Stimulated activated effector memory CD8-positive, alpha-beta T cell treated with anti-CD3 and anti-CD28 coated beads, Interleukin-12 subunit alpha, Interleukin-12 subunit beta, amount 100 ng/mL, for 72 hours (primary cell): Measurements from ENCODE around the gene MACC1.

Experiments used
- ATAC-seq: fragments of 150-1000 bp; cut with Tn5 transposase; 2 replicates; pipeline ENCODE4 v1.10.0; 2021
- DNase-seq, 2 donors: peaks; one replicate each; pipeline ENCODE4 v3.0.0; 2021 to 2022; ENCODE audit warnings: low spot score in 2 of 2
- H3K27ac Mint-ChIP-seq: one replicate; pipeline ENCODE4 v1.8.0; 2022; ENCODE audit warnings: mild to moderate bottlenecking, mixed read lengths
- H3K36me3 Mint-ChIP-seq: one replicate; pipeline ENCODE4 v1.8.0; 2022; ENCODE audit warnings: mild to moderate bottlenecking, mixed read lengths
- H3K4me1 Mint-ChIP-seq: one replicate; pipeline ENCODE4 v1.8.0; 2022; ENCODE audit warnings: mixed read lengths
- H3K4me3 Mint-ChIP-seq: one replicate; pipeline ENCODE4 v1.8.0; 2022; ENCODE audit warnings: mild to moderate bottlenecking, mixed read lengths
- H3K9me3 Mint-ChIP-seq: one replicate; pipeline ENCODE4 v1.8.0; 2022; ENCODE audit warnings: mixed read lengths

Gene MACC1

DNA sequence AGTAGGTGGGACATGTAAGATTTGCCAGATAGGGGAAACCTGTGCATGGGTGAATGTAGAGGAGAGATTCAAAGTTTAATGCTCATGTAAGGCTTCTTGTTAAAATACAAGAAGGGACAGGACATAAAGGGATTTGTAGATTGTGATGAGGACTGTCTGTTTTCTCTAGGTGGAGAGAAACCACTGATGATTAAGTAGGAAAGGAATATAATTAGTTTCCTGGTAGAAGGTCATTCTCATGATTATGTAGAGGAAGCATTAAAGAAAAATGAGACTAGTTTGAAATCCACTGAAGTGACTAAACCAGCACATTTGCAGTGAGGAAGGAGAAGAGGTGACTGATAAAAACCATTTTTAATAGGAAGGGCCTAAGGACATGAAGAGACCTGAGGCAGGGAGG is 19.6 kb upstream of the MACC1 start:
- DNase-seq (no peak), ATAC-seq (no peak)
- Mint-ChIP-seq H3K9me3 (peaks cover 11% of the 10 kb centered on the region), H3K36me3 (no peaks in the 10 kb centered on the region), H3K4me1 (peaks cover 23% of the 10 kb centered on the region), H3K4me3 (no peak overlapping the region), H3K27ac (no peak overlapping the region)

DNA sequence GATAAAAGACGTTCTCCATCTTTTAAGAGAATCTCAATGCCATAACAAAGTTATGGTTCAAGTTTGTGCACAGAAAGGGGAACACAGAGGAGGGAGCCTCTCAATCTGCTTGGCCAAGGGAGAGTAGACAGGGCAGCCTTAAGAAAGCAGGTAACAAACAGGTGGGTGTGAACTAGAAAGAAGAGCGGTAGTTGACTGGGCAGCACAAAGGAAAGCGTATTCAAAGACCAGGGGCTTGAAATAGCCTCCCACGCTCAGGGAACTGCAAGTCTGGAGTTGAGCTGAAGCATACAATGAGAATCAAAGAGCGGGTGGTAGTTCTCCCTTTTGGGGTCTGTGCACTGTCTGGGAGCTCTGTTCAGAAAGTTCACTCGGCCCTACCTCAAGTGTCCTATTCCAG is 18.9 kb upstream of the MACC1 start:
- Mint-ChIP-seq H3K4me1 (peaks cover 23% of the 10 kb centered on the region), H3K27ac (no peak overlapping the region), H3K36me3 (no peaks in the 10 kb centered on the region), H3K4me3 (no peak overlapping the region), H3K9me3 (peaks cover 11% of the 10 kb centered on the region)
- ATAC-seq (no peak), DNase-seq (no peak)

DNA sequence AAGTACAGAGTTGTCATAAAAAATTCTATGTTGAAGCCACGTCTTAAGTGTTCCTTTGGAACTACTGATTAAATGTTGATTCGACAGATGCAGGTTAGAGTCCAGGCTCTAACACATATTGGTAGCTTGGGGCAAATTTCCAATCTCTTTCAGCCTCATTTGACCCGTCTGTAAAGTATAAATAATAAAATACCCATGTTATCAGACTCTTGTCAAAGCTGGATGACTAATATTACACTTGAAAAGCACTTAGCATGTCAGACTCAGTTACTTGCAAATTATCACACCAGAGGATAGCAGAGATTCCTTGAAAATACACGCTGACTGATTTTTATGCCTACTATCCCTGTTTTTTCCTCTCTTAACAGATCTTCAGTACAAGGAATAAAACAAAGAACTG is 18.1 kb upstream of the MACC1 start:
- H3K9me3 Mint-ChIP-seq: peaks cover 11% of the 10 kb centered on the region
- no peak overlapping the region for H3K27ac Mint-ChIP-seq
- no peak overlapping the region for H3K4me3 Mint-ChIP-seq
- peaks cover 23% of the 10 kb centered on the region for H3K4me1 Mint-ChIP-seq
- no peaks in the 10 kb centered on the region for H3K36me3 Mint-ChIP-seq
- ATAC-seq (no peak), DNase-seq (no peak)

DNA sequence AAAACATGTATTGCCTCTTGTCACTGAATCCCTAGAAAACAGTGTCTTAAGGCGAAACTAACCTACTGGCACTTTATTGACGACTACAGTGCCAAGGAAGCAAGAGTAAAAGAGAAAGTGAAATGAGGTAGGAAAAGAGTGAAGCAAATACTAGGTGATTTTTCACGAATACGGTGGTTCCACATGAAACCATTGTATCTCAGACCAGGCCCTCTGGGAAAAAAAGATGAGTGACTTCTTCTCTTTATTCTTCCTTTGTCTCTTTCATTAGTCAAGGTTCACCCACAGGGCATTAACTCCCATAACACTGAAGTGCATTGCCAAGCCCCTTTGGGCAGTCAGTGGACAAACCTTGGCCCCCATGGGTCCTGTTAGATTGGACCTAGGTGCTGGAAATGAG is 16.2 kb upstream of the MACC1 start:
- ATAC-seq (no peak), DNase-seq (no peak)
- no peaks in the 10 kb centered on the region for H3K36me3 Mint-ChIP-seq
- peaks cover 10% of the 10 kb centered on the region for H3K4me1 Mint-ChIP-seq
- no peak overlapping the region for H3K4me3 Mint-ChIP-seq
- no peak overlapping the region for H3K27ac Mint-ChIP-seq
- H3K9me3 Mint-ChIP-seq: peaks cover 9% of the 10 kb centered on the region

DNA sequence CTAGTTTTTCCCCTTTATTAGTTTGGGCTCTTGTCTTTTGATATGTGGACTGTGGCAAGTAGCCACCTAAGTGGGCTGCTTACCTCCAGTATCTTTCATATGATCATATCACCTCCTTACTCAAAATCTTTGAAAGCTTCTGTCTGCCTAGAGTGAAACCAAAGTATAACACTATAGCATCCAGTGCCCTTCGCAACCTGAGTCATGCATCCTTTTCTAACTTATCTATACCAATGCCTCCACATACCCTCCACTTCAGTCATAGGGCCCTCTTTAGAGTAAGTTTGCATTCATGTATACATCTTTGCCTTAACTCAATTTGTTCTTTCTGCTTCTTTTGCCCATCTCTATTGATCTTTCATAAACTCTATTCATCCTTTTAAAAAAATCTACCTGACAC is 15.7 kb upstream of the MACC1 start:
- Mint-ChIP-seq H3K4me3 (no peak overlapping the region), H3K4me1 (peaks cover 5% of the 10 kb centered on the region), H3K9me3 (peaks cover 9% of the 10 kb centered on the region), H3K36me3 (no peaks in the 10 kb centered on the region), H3K27ac (no peak overlapping the region)
- DNase-seq (no peak), ATAC-seq (peak; percentile 80)

DNA sequence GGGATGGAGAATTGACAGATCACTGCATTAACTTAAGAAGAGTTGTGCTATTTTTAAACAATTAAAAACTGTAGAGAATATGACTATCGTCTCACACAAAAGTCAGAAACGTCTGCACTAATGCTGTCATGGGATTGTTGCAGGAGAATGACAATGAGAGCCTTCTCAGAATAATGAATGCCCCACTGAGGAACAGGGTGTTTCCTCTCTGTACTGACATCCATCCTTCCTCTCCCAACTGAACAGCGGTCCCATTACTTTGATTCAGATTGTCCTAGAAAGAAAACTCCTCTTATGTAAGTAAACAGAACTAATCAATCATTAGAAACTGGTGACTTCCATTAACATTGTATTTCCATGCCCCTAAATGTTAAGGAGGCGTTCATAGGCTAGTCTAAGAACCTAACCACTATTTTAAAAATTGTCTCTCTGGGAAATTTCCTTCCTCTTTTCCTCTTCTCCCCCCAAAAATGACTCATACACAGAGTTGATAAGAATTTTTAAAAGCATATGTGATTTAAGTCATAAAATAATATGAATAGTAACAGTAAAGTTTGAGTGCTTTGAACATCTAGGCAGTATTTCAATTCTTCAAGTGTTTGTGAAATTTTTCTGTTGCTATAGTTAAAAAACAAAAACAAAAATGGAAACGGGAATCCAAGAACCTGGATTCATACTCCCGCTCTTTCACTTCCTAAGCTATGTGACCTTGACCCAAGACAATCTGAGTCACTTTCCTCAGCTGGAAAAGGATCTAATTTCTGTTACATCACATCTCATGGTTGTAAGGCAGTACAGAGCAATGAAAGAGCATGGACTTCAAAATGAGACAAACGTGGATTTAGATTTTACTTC is 12.7 kb upstream of the MACC1 start:
- ATAC-seq (no peak), DNase-seq (no peak)
- H3K9me3 Mint-ChIP-seq: peaks cover 6% of the 10 kb centered on the region
- no peak overlapping the region for H3K4me3 Mint-ChIP-seq
- no peaks in the 10 kb centered on the region for H3K36me3 Mint-ChIP-seq
- H3K27ac Mint-ChIP-seq: no peak overlapping the region
- no peaks in the 10 kb centered on the region for H3K4me1 Mint-ChIP-seq

DNA sequence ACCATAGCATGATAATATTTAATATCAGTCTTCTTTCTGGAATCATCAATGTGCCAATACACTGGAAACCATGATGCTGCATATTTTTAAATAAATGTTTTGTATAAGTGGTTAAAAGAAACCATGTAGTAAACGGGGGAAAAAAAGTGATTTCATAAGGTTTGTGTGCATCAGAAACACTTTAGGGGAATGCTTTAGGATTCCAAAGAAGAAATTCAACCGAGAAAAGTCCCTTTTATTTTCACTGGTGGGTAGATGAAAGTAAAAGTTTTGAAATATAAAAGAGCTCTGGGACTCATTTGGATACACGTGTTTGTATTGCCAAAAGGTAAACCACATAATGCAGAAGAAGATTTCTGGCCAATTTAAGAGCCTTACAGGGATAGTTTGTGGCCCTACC is 11.9 kb upstream of the MACC1 start:
- DNase-seq: no peak
- Mint-ChIP-seq H3K27ac (no peak overlapping the region), H3K4me1 (no peaks in the 10 kb centered on the region), H3K36me3 (no peaks in the 10 kb centered on the region), H3K9me3 (peaks cover 6% of the 10 kb centered on the region), H3K4me3 (no peak overlapping the region)
- no peak for ATAC-seq

DNA sequence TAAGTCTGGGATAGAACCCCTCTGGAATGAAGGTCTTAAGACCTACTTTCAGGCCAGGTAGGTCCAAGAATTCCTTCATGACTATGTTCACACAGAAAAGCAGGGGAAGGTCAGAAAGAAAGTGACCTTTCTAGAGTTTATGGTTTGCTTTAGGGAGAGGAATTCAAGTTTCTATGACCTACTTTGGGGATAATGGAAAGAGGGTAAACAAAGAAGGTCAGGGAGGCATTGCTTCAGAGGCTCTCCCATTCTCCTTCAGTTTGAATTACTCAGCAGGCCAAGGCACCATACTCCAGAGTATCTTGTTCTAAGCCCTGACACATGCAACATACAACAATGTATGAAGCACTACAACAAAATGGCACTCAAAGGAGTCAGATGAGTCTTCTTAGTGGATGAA is 11.5 kb upstream of the MACC1 start:
- no peaks in the 10 kb centered on the region for H3K4me1 Mint-ChIP-seq

DNA sequence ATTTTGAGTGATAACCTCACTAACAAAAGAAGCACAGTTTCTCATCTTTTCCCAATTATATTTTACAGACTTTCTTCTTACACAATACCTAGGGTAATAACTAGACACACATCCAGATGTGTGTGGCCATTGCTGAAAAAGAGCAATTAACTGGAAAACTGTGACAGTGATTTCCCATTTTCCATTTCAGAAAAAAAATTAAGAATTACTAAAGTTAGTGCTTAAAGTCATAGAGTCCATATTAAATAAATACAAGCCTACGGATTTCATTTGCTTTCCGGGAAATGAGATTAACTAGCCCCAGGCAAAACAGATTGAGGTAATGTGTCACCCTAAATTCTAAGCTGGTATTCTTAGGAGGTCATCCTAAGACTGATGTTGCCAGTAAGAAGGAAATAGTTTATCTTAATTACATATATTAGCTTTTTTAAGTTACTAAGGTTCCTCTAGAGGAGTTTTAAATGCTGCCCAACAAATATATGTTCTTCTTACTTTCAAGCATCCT is 10.2 kb upstream of the MACC1 start:
- H3K4me3 Mint-ChIP-seq: no peak overlapping the region
- ATAC-seq (no peak), DNase-seq (no peak)
- peaks cover 3% of the 10 kb centered on the region for H3K9me3 Mint-ChIP-seq
- no peak overlapping the region for H3K27ac Mint-ChIP-seq
- H3K4me1 Mint-ChIP-seq: no peaks in the 10 kb centered on the region
- H3K36me3 Mint-ChIP-seq: no peaks in the 10 kb centered on the region

More for the DNA sequence above, 11.5 kb upstream of the MACC1 start:
- H3K4me3 Mint-ChIP-seq: no peak overlapping the region
- ATAC-seq (no peak), DNase-seq (no peak)
- peaks cover 6% of the 10 kb centered on the region for H3K9me3 Mint-ChIP-seq
- H3K36me3 Mint-ChIP-seq: no peaks in the 10 kb centered on the region
- no peak overlapping the region for H3K27ac Mint-ChIP-seq

DNA sequence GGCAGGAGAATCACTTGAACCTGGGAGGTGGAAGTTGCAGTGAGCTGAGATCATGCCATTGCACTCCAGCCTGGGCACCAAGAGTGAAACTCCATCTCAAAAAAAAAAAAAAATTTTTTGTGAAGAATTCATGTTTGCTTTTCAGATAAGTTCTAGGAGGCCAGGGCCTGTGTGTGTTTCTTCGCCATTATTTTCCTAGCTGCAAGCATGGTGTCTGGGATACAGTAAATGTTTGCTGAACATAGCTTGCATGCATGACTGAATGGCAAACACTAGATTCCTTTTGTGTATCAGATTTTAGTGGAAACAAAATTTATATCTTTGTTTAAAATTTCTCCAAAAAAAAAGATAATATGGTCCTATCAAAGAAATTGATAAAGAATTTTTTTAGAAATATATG is 9.7 kb upstream of the MACC1 start:
- H3K27ac Mint-ChIP-seq: no peak overlapping the region
- ATAC-seq (no peak), DNase-seq (no peak)
- no peaks in the 10 kb centered on the region for H3K36me3 Mint-ChIP-seq
- H3K4me1 Mint-ChIP-seq: no peaks in the 10 kb centered on the region
- no peak overlapping the region for H3K4me3 Mint-ChIP-seq
- H3K9me3 Mint-ChIP-seq: peaks cover 3% of the 10 kb centered on the region

DNA sequence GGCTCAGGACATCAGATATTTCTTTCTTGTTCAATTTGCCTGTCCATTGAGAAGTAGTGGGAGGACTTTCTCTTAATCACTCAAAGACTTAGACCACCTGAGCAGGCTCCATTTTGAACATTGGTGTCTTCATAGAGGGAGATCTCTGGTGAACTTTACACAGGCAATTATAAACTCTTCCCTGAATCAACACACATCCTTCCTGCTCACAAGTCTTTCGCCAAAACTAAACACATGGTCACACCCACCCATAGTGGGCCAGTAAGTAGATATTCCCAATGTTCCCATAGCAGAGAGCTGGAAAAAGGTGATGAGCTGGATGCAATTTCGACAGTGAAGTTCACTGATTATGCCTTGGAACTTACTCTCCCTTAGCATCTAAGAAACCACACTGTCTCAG is 8.2 kb upstream of the MACC1 start:
- DNase-seq: no peak
- Mint-ChIP-seq H3K36me3 (no peaks in the 10 kb centered on the region), H3K9me3 (peaks cover 3% of the 10 kb centered on the region), H3K4me1 (no peaks in the 10 kb centered on the region), H3K4me3 (no peak overlapping the region), H3K27ac (no peak overlapping the region)
- ATAC-seq: no peak

DNA sequence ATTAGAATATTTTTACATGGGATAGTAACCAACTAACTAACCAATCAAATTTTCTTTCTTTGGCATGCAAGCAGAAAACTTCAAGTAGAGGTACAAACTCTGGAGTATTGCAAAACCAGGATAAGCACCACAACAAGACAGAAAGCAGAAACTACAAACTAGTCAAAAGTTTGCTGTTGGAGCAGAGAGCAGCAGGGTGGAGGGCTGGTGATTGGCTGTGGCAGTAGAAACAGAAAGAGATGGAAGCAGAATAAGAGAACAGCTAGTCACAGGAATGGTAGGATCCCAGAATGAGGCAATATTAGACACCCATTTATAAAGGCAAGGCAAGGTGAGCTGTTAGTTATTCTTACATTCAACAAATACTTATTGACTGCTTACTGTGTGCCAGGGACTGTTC is 6.8 kb upstream of the MACC1 start:
- H3K4me1 Mint-ChIP-seq: peaks cover 8% of the 10 kb centered on the region
- H3K9me3 Mint-ChIP-seq: peaks cover 7% of the 10 kb centered on the region
- H3K27ac Mint-ChIP-seq: no peak overlapping the region
- no peak overlapping the region for H3K4me3 Mint-ChIP-seq
- DNase-seq (no peak), ATAC-seq (no peak)
- no peaks in the 10 kb centered on the region for H3K36me3 Mint-ChIP-seq

DNA sequence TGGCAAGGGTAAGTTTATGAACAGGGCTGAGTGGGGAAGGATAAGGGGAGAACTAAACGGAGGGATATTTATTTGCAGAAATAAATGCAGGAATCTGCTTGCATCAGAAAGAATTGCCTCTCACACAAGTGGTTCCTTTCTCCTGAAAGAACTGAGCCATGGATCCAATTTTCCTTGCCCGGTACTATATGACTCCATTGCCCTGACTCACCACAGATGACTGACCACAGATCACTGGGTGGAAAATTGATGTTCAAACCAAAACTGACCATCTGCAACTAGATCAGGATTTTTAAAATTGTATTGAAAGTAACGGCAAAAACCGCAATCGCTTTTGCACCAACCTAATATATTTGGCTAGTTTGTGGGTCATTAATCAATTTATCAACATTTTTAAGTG is 6.2 kb upstream of the MACC1 start:
- DNase-seq: no peak
- Mint-ChIP-seq H3K9me3 (peaks cover 11% of the 10 kb centered on the region), H3K4me1 (peaks cover 14% of the 10 kb centered on the region), H3K4me3 (no peak overlapping the region), H3K36me3 (no peaks in the 10 kb centered on the region), H3K27ac (no peak overlapping the region)
- ATAC-seq: no peak

DNA sequence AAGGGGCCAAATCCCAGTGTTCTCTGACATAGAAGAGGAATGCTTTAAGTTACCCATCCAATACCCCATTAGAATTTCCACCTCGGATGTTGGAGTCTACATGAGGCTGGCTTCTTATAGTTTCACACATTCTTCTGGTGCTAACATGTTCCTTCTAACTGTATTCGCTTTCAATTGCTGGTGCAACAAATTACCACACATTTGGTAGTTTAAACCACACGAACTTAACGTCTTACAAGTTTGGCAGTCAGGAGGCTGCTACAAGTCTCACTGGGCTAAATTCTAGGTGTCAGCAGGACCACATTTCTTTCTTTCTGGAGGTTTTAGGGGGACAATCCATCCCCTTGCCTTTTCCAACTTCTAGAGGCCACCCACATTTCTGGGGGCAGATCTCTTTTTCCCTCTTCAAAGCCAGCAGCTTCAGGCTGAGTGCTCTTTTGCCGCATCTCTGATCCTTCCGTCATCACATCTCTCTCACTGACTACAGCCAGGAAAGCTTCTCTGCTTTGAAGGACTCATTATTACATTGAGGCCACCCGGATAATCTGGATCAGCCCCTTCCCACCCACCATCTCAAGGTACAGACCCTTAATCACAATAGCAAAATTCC is 5.1 kb upstream of the MACC1 start:
- H3K36me3 Mint-ChIP-seq: no peaks in the 10 kb centered on the region
- ATAC-seq (no peak), DNase-seq (no peak)
- peaks cover 11% of the 10 kb centered on the region for H3K9me3 Mint-ChIP-seq
- H3K27ac Mint-ChIP-seq: no peak overlapping the region
- H3K4me3 Mint-ChIP-seq: no peak overlapping the region
- peaks cover 15% of the 10 kb centered on the region for H3K4me1 Mint-ChIP-seq

DNA sequence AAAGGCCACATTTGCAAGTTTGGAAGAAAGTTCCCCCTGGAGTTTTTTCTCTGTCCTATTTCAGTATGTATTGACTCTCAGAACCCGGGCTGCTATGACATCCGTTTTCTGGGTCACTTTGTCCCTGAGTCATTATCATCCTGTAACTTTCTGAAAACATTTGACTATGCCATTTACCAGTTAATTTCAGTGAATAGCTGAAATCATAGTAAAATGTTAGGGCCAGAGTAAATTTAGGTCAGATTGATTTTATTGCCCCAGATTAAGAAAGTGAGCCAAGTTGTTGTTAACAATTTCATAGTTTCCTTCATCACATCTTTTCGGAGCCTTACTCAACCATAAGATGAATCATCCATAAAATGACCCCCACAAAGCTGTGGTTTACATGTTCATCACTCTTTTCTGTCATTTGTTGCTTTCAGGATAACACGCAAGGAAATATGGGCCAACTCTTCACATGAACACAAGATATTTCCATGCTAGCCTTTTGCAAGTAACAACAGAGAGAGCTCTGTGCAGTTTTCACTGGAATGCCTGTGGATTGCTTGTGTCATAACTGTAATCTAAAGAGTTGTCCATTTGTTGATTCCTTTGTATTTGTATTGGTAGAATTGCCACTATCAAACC is 3.9 kb upstream of the MACC1 start:
- Mint-ChIP-seq H3K9me3 (peaks cover 11% of the 10 kb centered on the region), H3K27ac (peak overlapping the region; percentile 75), H3K36me3 (no peaks in the 10 kb centered on the region), H3K4me1 (peaks cover 15% of the 10 kb centered on the region), H3K4me3 (no peak overlapping the region)
- DNase-seq (no peak), ATAC-seq (peak; percentile 72)

DNA sequence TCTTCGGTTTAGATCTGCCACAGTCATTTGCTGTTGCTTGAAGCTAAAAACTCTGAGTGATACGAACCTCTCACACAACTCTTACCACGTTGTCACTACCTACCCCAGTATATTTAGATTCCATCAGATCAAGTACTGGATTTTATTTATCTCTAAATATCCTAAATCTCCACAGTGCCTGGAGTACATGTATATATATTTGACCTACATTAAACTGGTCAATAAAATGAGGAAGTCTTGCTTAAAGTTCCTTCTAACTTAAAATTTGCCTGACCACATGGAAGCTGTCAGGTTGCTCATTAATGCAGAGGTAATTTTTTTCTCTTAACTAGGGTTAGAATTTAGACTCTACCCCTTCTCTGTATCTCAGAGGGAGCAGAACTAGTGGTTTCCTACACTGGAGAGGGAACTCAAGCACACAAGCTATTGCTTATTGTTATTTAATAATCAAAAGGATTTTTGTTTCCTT is 3.1 kb upstream of the MACC1 start:
- no peak overlapping the region for H3K4me3 Mint-ChIP-seq
- no peaks in the 10 kb centered on the region for H3K36me3 Mint-ChIP-seq
- H3K4me1 Mint-ChIP-seq: peaks cover 15% of the 10 kb centered on the region
- ATAC-seq: peak; percentile 33
- DNase-seq: no peak
- H3K9me3 Mint-ChIP-seq: peaks cover 11% of the 10 kb centered on the region
- peak overlapping the region; percentile 75 for H3K27ac Mint-ChIP-seq
